Nucleus accumbens (tissue), 56 donors: ENCODE measurements around the gene UBL7.

Source experiments
- DNase-seq, 56 donors: peaks; one replicate each; lab custom pipeline; 2025; lab: John Stamatoyannopoulos, UW

UBL7 gene

GRCh38 chr15:74411686-74412085 lies 49.3 kb downstream of the UBL7 start:
- no peak for DNase-seq

- no peak for DNase-seq
Observed at GRCh38 chr15:74410502-74410901, 50.5 kb downstream of the UBL7 start.

- no peak for DNase-seq
Observed at GRCh38 chr15:74409225-74409624, 51.7 kb downstream of the UBL7 start.

GRCh38 chr15:74408815-74409214 lies 52.1 kb downstream of the UBL7 start:
- DNase-seq = no peak

GRCh38 chr15:74408385-74408784 lies 52.6 kb downstream of the UBL7 start:
- DNase-seq = no peak

- DNase-seq = peak in 1 of 56 donors; percentile 19
Observed at GRCh38 chr15:74406992-74407705, 53.8 kb downstream of the UBL7 start.

GRCh38 chr15:74406517-74406916 lies 54.4 kb downstream of the UBL7 start:
- DNase-seq = no peak

GRCh38 chr15:74405823-74406222 lies 55.1 kb downstream of the UBL7 start:
- DNase-seq = no peak

GRCh38 chr15:74403991-74404563 lies 56.9 kb downstream of the UBL7 start:
- DNase-seq = peak in 14 of 56 donors; percentile 8 to 63 (median 22)

- DNase-seq = no peak
Observed at GRCh38 chr15:74403588-74403919, 57.4 kb downstream of the UBL7 start.

GRCh38 chr15:74402873-74403587 lies 57.9 kb downstream of the UBL7 start:
- DNase-seq = peak in 1 of 56 donors; percentile 18

- DNase-seq = no peak
Observed at GRCh38 chr15:74402337-74402841, 58.6 kb downstream of the UBL7 start.

GRCh38 chr15:74400915-74401757 lies 59.8 kb downstream of the UBL7 start:
- DNase-seq = no peak

- DNase-seq = no peak
Observed at GRCh38 chr15:74400313-74400860, 60.6 kb downstream of the UBL7 start.

- DNase-seq = no peak
Observed at GRCh38 chr15:74399511-74400312, 61.2 kb downstream of the UBL7 start.

GRCh38 chr15:74399100-74399499 lies 61.9 kb downstream of the UBL7 start:
- no peak for DNase-seq

GRCh38 chr15:74398183-74398582 lies 62.8 kb downstream of the UBL7 start:
- no peak for DNase-seq

GRCh38 chr15:74397239-74398068 lies 63.5 kb downstream of the UBL7 start:
- no peak for DNase-seq
